Right kidney (tissue), 1 donor: ENCODE data around the gene PSME1.

Experiments
- DNase-seq: peaks from one replicate; pipeline ENCODE4 v3.0.0-alpha.2; 2016

The PSME1 gene

DNA sequence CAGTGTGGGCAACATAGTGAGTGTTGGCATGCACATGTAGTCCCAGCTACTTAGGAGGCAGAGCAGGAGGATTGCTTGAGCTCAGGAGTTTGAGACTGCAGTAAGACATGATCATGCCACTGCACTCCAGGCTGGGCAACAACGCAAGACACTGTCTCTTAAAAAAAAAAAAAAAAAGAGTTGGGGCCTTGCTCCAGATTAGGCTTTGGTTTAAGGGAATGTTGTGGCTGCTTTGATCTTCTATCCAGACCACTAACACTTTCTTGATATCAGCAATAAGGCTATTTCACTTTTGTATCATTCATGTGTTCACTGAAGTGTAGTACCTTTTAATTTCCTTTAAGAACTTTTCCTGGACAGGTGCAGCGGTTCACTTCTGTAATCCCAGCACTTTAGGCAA is 8.3 kb upstream of the PSME1 start:
- no peak for DNase-seq

DNA sequence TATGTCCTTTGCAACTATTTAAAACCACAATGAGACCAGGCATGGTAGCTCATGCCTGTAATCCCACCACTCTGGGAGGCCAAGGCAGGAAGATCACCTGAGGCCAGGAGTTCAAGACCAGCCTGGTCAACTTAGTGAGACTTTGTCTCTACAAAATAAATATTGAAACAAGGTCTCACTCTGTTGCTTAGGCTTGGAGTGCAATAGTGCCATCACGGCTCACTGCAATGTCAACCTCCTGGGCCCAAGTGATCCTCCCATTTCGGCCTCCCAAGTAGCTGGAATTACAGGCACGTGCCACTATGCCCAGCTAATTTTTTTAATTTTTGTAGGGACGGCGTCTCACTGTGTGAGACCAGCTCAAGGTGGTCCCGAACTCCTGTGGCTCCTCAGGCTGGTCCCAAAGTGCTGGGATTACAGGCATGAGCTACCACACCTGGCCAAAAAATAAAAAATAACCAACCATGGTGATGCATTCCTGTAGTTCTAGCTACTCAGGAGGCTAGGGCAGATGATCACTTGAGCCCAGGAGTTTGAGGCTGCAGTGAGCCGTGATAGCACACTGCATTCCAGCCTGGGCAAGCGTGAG is 6.5 kb upstream of the PSME1 start:
- no peak for DNase-seq

DNA sequence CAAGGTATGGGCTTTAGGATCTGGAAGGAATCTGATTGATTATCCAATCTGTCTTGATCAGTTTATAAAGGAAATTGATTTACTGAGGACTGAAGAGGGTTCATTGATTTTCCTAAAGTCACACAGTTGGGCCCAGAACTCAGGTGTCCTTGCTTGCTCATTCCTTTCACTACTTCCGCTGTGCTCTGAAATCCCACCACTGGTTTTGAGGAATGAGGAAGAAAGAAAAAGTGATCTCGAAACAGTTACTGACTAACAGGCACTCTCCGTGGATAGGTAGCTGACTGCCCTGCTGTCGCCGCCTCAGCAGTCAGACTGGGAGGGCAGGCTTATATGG is 5.6 kb upstream of the PSME1 start, which contains the start of gene FITM1:
TSS of gene FITM1 (plus strand) at position 280 of the 337 bp plus-strand sequence. CDS start 905 bp downstream, outside the sequence.
- no peak for DNase-seq

DNA sequence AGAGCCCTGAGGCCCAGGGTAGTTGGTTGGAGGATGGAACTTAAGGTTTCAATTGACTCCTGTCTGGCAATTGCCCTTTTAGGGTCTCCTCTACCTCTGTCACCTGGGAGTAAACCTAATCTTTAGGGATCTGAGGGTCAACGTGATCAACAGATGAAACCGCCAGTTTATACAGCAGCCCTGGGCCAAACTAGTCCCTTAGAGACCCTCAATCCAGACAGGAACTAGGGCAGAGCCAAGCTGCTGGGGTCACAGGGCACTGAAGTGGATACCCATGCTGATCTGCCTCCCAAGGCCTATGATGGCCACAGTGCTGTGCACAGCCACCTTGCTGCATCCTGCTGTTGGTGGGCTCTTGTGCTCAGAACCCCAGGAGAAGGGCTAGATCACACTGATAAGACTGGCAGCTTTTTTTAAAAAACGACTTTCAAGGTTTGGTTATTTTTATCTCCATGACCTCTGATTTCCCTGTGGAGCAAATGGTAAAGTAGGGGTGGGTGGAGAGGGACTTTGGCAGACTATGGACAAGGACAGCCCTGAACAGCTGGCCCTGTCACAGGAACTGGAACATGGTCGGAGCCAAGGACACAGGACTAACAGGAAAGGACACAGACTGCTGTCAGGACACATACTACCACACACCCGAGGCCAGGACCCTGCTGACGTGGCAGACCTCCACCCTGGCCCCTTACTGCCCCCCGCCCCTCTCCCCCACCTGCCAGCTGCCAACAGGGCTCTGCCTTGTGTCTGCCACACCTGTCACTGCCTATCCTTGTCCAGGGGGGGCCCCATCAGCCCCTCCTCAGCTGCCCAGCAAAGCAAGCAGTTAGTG is 5.1 kb upstream of the PSME1 start:
- no peak for DNase-seq

DNA sequence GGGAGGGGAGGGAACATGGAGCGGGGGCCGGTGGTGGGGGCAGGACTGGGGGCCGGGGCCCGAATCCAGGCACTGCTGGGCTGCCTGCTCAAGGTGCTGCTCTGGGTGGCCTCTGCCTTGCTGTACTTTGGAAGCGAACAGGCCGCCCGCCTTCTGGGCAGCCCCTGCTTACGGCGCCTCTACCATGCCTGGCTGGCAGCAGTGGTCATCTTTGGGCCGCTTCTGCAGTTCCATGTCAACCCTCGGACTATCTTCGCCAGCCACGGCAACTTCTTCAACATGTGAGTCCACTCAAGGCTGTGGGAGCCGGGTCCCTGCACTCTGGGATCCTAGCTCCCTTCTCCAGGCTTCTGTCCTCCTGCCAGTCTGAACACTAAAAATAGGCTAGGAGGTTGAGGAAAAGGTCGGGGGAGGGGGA is 4.4 kb upstream of the PSME1 start:
- DNase-seq, result no peak

DNA sequence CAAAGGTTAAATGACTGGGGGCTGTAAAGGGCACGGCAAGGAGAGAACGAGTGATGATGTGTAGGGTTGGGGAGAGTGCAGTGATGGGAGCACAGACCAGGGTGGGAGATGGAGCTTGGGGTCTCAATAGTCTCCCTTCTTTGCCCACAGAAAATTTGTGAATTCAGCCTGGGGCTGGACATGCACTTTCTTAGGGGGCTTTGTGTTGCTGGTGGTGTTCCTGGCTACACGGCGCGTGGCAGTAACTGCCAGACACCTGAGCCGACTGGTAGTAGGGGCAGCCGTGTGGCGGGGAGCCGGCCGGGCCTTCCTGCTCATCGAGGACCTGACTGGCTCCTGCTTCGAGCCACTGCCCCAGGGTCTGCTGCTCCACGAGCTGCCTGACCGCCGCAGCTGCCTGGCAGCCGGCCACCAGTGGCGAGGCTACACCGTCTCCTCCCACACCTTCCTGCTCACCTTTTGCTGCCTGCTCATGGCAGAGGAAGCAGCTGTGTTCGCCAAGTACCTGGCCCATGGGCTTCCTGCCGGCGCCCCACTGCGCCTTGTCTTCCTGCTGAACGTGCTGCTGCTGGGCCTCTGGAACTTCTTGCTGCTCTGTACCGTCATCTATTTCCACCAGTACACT is 3.8 kb upstream of the PSME1 start:
- peak; percentile 35 for DNase-seq

DNA sequence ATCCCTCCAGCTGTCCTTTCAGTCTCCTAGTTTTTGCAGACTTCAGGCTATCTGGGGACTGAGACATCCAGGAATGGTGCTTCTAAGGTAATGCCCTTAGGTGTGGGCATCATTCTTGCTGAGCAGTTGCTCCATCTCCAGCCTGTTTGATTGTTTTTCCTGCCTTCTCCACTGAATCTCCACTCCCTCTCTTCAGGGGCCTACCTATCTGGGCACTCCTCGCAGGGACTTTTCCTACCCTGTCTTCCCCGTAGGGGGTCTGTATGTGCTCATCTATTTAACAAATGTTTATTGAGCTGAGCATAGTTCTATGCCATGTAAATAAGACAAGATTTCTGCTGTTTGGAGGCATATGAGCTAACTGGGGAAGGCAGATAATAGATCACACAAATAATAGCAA is 3.0 kb upstream of the PSME1 start:
- DNase-seq, result no peak

DNA sequence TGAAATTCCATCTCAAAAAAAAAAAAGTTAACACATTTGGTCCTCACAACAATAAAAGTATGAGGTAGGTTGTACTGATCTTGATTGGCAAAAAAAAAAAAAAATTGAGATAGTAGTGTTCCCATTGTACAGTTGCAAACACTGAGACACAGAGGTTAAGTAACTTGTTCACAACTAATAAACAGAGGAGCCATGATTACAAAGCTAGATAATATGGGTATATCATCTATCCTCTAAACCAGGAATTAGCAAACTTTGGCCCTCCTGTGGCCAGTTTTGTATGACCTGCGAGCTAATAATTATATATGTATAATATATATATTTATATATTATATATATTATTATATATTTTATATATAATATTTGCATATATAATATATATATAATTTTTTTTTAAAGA is 2.3 kb upstream of the PSME1 start:
- DNase-seq, result no peak

DNA sequence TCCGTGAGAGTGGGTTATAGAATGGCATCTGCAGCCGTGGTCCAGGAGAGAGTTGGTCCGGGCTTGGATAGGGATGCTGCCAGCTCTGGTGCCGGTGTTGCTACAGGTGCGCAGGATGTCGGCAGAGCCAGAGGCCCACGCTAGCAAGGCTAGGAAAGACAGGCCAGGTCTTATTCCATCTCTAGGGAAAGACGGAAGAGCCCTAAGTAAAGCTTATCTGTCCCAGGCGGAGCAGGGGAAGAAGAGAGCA is 485 bp upstream of the PSME1 start:
- DNase-seq, result peak; percentile 75

DNA sequence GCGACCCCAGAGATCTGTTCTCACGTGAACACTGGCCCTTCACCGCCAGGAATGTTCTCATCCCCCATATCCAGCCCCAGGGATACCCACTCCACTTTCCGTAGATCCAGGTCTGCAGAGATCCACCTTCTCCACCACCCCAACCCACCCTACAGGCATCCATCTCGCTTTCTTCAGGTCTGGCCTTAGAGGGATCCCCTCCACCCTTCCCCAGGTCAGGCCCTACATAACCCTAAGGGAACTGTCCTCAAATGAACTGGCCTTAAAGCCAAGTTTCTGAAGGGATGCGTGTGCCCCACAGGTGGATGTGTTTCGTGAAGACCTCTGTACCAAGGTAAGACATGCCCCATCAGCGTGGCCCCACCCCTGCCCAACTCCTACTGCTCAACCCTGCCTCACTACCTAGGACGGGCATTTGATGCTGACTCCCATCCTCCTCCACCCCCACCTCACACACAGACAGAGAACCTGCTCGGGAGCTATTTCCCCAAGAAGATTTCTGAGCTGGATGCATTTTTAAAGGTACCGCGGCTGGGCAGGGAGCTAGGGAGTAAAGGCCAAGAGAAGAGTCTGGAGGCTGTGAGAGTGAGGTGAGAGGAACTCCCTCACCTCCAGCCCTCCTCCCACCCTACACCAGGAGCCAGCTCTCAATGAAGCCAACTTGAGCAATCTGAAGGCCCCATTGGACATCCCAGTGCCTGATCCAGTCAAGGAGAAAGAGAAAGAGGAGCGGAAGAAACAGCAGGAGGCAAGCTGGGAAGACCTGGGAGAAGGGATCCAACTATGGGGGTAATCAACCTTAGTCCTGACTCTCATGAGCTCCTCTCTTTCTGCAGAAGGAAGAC is 912 bp downstream of the PSME1 start:
- no peak for DNase-seq

DNA sequence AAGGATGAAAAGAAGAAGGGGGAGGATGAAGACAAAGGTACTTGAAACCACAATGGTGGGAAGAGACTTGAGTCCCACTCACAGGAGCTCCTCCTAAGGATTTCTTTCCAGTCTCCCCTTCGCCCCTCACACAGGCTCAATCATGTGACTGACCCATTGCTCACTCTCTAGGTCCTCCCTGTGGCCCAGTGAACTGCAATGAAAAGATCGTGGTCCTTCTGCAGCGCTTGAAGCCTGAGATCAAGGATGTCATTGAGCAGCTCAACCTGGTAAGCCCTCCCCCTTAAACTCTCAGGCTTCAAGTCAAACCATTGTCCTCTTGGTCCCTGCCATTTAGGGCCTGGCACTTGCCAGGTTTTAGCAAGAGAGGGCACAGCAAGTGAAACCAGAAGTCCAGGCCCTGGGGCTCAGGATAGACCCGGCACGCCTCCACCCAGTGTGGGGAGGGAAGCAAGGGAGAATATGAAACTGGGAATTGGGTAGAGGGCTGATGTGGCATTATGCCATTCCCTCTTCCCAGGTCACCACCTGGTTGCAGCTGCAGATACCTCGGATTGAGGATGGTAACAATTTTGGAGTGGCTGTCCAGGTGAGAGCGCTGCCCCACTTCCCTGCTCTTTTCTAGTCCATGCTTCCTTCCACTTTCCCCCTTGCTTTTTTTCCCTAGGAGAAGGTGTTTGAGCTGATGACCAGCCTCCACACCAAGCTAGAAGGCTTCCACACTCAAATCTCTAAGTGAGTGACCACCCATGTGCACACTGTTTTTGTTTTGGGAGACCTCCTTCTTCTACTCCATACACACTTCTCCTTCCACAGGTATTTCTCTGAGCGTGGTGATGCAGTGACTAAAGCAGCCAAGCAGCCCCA is 1.8 kb downstream of the PSME1 start:
- no peak for DNase-seq

DNA sequence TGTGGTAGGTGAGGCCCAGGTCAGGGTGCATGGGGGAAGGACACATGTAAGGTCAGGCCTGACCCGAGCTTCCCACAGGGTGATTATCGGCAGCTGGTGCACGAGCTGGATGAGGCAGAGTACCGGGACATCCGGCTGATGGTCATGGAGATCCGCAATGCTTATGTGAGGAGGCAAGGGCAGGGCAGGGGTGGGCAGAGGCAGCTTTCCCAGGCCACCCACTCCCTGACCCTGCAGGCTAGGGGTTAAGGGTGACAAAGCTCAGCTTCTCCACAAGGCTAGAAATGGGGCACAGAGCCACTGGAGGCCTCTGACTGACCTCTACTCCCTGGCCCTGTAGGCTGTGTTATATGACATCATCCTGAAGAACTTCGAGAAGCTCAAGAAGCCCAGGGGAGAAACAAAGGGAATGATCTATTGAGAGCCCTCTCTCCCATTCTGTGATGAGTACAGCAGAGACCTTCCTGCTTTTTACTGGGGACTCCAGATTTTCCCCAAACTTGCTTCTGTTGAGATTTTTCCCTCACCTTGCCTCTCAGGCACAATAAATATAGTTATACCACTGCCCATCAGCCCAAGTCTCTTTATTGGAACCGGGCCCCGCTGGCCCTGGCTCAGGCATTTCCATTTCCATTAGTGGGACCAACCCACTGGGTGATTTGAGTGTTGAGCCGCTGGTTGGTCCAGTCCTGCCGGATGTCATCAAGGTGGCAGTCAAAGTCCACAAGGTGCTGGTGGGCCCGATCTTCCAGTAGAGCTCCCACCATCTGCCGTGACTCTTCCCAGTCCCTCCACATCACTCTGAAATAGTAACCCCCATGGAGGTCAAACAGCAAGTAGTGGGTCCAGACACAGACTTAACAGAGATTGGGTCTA is 2.6 kb downstream of the PSME1 start:
- DNase-seq, result no peak

DNA sequence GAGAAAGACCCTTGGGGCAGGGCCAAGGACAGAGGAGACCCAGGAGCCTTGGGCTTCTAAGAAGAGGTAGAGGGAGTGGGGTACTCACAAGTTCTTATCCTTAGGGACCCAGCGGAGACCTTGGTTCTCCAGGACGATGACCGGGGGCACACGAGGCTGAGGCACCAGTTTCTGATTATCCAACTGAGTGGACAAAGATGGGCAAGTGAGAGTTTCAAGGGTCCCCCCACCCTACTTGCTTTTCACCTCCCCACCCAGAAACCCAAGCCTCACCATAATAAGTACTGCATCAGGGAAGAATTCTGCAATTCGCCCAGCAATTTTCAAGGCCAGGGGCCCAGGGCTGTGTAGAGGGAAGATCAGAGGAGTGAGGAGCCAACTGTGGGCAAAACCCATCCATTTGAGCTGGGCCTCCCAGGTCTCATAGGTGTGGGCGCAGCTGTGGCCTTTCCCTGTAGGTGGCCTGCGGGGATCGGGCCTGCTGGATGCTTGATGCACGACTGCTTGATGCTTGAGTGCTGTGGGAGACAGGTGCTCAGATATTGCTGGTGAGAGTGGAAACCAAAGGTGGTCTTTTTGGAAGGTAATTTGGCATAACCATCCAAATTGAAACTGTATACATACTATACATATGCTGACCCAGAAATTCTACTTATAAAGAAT is 3.4 kb downstream of the PSME1 start:
- no peak for DNase-seq

DNA sequence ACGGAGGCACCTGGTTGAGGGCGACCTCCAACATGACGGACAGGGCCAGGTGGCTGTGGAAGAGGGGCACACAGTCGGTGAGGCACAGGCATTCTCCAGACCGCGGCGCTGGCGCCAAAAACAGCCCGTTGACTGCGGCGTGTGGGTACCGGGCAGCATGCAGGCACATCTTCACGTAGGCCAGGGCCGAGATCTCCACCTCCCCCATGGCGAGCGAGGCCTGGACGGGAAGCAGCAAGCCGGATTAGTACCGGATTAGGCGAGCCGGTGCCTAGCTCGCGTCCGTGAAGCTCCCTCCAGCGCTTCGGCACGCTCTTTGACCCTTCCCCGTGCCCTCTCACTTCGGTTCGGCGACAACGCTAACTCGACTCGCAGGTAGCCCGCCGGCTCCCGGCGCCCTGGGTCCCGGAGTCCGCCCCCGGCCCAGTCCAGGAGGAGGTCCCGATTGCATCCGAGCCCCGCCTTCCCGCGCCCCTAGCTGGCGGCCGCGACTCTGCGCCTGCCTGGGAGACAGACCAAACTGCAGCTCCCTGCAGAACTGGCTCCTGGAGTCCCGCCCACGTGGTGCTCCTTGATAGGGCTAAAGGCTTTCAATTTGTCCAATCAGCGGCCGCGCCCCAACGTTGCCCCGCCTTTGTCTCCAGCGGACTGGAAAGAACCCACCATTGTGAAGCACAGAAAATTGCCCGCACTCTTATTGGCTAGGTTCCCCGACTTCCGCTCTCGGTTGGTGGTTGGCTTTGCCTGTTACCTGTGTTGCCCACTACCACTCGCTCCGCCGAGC is 5.3 kb downstream of the PSME1 start, which contains the start of gene EMC9:
TSS of gene EMC9 (minus strand) at position 495 of the 784 bp plus-strand sequence. CDS start at position 208, 287 bp downstream.
- peak; percentile 95 for DNase-seq

DNA sequence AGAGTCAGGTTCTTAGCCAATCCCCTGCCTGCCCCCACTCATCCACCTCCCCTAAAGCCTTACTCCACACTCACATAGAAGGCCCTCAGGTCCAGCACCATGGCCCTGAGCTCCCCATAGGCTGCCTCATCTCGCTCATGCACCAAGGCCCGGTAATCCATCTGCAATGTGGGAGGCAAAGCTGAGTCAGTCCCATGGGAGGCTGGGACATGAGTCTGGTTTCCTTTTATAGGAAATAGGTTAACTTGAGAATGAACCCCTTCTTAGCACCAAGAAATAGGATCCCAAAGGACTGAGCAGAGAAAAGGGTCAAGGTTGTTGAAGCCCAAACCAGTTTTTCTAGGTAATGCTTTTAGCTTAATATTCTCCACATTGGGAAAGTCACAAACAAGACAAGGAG is 7.5 kb downstream of the PSME1 start:
- DNase-seq, result no peak

DNA sequence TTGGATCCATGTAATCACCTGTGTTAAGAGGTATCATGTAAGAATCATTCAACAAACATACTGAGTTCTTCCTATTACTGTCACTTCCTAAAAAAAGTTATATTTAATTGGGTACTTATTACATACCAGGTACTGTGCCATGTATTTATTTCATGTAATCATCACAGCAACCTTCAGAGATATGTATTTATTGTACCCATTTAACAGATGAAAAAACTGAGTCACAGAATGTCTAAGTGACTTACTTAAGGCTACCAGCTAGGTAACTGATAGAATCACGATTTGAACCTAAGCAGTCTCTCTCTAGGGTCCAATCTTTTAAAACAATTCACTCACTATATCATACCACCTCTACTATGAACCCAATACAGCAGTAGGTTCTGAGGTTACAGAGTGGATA is 8.5 kb downstream of the PSME1 start:
- no peak for DNase-seq

DNA sequence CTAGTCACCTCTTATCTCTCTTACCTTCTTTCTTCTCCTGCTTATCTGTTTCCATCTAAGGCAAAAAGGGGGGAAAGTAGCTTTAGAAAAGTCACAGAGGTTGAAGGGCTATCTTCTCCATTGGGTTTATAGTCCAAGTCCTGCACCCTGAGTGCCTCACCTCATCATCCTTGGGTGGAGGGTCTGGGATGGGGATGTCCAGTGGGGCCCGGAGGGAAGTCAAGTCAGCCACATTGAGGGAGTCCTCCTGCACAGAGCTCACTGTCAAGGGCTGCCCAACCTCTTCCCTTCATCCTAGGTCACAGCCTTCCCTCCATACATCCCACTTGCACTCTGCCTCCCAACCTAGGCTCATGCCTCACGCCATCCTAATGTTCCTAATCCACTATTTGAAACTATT is 9.2 kb downstream of the PSME1 start:
- no peak for DNase-seq

DNA sequence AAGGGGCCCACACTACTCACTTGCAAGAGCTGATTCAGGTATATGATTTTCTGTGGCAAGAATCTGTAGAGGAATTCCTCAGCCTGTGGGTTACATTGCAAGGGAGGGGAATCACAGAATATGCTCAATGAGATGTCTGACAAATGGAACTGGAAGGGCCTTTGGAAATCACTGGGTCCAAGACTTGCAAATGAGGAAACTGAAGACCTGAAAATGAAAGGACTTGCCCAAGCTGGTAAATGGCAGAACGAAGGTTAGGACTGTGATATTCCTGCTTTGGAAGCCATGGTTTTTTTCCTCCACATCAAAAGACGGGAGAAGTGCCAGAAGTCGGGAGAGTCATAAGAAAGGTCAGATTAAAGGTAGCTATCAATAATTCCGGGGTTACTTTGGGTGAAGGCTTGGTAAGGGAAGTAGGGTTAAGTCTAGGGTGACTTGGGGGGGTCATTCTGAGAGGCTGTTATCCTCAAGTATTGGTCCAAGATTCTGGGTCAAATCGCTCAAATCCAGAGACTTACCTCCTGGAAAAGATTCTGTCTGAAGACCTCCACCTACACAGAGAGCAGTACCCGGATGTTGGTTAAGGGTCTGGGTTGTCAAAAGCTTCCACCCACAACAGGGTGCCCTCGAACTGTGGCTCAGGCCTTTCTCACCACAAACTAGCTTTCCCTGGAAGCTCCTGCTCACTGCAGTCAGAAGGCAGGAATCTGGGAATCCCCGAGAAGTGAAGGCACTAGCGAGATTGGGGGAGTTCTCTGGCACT is 9.9 kb downstream of the PSME1 start:
- peak; percentile 80 for DNase-seq
